Pons (tissue), 1 donor: ENCODE results near the gene CPEB4.

Source experiments
- DNase-seq: peaks from one replicate; pipeline ENCODE4 v3.0.0-alpha.2; 2016; ENCODE audit warnings: low spot score

The CPEB4 gene

GRCh38 chr5:173915310-173916014 is 27.3 kb downstream of the CPEB4 start:
- DNase-seq: no peak

- DNase-seq: no peak
These were observed 28.1 kb downstream of the CPEB4 start for GRCh38 chr5:173916233-173916632.

GRCh38 chr5:173917788-173918786 is 29.9 kb downstream of the CPEB4 start:
- peak; percentile 92 for DNase-seq

GRCh38 chr5:173919443-173919842 is 31.3 kb downstream of the CPEB4 start:
- DNase-seq: no peak

GRCh38 chr5:173920024-173920753 is 32.0 kb downstream of the CPEB4 start:
- DNase-seq: no peak

GRCh38 chr5:173920866-173921555 is 32.9 kb downstream of the CPEB4 start:
- no peak for DNase-seq

GRCh38 chr5:173922527-173922926 is 34.4 kb downstream of the CPEB4 start:
- no peak for DNase-seq

GRCh38 chr5:173923218-173924095 is 35.3 kb downstream of the CPEB4 start:
- no peak for DNase-seq

- DNase-seq: no peak
These were observed 36.8 kb downstream of the CPEB4 start for GRCh38 chr5:173924899-173925298.

GRCh38 chr5:173925449-173926071 is 37.4 kb downstream of the CPEB4 start:
- DNase-seq: no peak

- no peak for DNase-seq
These were observed 38.2 kb downstream of the CPEB4 start for GRCh38 chr5:173926359-173926758.

- DNase-seq: no peak
These were observed 40.9 kb downstream of the CPEB4 start for GRCh38 chr5:173928871-173929574.

- no peak for DNase-seq
These were observed 44.6 kb downstream of the CPEB4 start for GRCh38 chr5:173932695-173933139.

- DNase-seq: no peak
These were observed 45.8 kb downstream of the CPEB4 start for GRCh38 chr5:173933901-173934300.

- no peak for DNase-seq
These were observed 47.2 kb downstream of the CPEB4 start for GRCh38 chr5:173935396-173935795.

- DNase-seq: no peak
These were observed 52.1 kb downstream of the CPEB4 start for GRCh38 chr5:173940269-173940668.

GRCh38 chr5:173941102-173941501 is 53.0 kb downstream of the CPEB4 start:
- DNase-seq: no peak

- DNase-seq: no peak
These were observed 53.7 kb downstream of the CPEB4 start for GRCh38 chr5:173941758-173942401.

GRCh38 chr5:173944511-173944910 is 56.4 kb downstream of the CPEB4 start:
- DNase-seq: no peak
